Activated naive CD4-positive, alpha-beta T cell treated with anti-CD3 and anti-CD28 coated beads for 36 hours (primary cell): ENCODE data around the gene HPCAL1. TPM values are rescaled to one million over a fixed set of nuclear protein-coding genes. Genes with fewer than 3 reads are reported as not detected.

Experiments
- CTCF ChIA-PET: fragments of 350-600 bp; sonication (Branson Sonifier 250); formaldehyde crosslinking; loops from one replicate; lab custom pipeline; 2021; ENCODE audit warnings: antibody characterized with exemption; lab: Charles Lee
- DNase-seq: peaks from one replicate; pipeline ENCODE4 v3.0.0-alpha.2; 2020
- H3K27ac Mint-ChIP-seq: one replicate; pipeline ENCODE4 v1.8.0; 2021; ENCODE audit warnings: mild to moderate bottlenecking, mixed read lengths
- H3K27me3 Mint-ChIP-seq: one replicate; pipeline ENCODE4 v1.8.0; 2021; ENCODE audit warnings: low read depth, mixed read lengths
- H3K36me3 Mint-ChIP-seq: one replicate; pipeline ENCODE4 v1.8.0; 2021; ENCODE audit warnings: low read depth, mixed read lengths
- H3K4me1 Mint-ChIP-seq: one replicate; pipeline ENCODE4 v1.8.0; 2021; ENCODE audit warnings: low read depth, mixed read lengths
- H3K4me3 Mint-ChIP-seq: one replicate; pipeline ENCODE4 v1.8.0; 2021; ENCODE audit warnings: mild to moderate bottlenecking, moderate library complexity, mixed read lengths
- H3K9me3 Mint-ChIP-seq: one replicate; pipeline ENCODE4 v1.8.0; 2021; ENCODE audit warnings: mixed read lengths
- intact Hi-C: fragments of 100-400 bp; cut with micrococcal nuclease; formaldehyde crosslinking; loops from one replicate; pipeline ENCODE4 v1.15.1; 2023
- total RNA-seq, 2 experiments: library from RNA; stranded (reverse); gene quantifications; one replicate each; pipeline ENCODE4 v1.2.3, GENCODE V29; 2021

The HPCAL1 gene
- total RNA-seq, 2 experiments from 2014 or later = 71.4 to 73.8 TPM

- H3K27me3 Mint-ChIP-seq = no peaks in the 10 kb centered on the region
- no peaks in the 10 kb centered on the region for H3K9me3 Mint-ChIP-seq
- H3K4me1 Mint-ChIP-seq = peaks cover 47% of the 10 kb centered on the region
- intact Hi-C loops = no loop called here
- no peak for DNase-seq
- peaks cover 2% of the 10 kb centered on the region for H3K36me3 Mint-ChIP-seq
- no peak overlapping the region for H3K4me3 Mint-ChIP-seq
- no peak overlapping the region for H3K27ac Mint-ChIP-seq
- CTCF ChIA-PET = no interaction called here
Measured at GRCh38 chr2:10357193-10358169, 54.8 kb downstream of the HPCAL1 start.

- peaks cover 54% of the 10 kb centered on the region for H3K4me1 Mint-ChIP-seq
- CTCF ChIA-PET = no interaction called here
Measured at GRCh38 chr2:10359246-10359645, 56.5 kb downstream of the HPCAL1 start.

GRCh38 chr2:10359731-10360329 is 57.1 kb downstream of the HPCAL1 start:
- Mint-ChIP-seq H3K27ac (no peak overlapping the region), H3K9me3 (no peaks in the 10 kb centered on the region), H3K4me3 (no peak overlapping the region), H3K4me1 (peaks cover 52% of the 10 kb centered on the region), H3K27me3 (no peaks in the 10 kb centered on the region), H3K36me3 (peaks cover 2% of the 10 kb centered on the region)
- DNase-seq = no peak
- intact Hi-C loops = no loop called here
- CTCF ChIA-PET = interaction anchor here (0.6 to 0.7 kb wide), 2 partner anchors 16 to 39 kb away, joined by 3 read pairs; no protein-coding TSS in a partner anchor

More at GRCh38 chr2:10359246-10359645, 56.5 kb downstream of the HPCAL1 start:
- no peaks in the 10 kb centered on the region for H3K9me3 Mint-ChIP-seq
- DNase-seq = no peak
- H3K27me3 Mint-ChIP-seq = no peaks in the 10 kb centered on the region
- intact Hi-C loops = no loop called here
- no peak overlapping the region for H3K4me3 Mint-ChIP-seq
- H3K36me3 Mint-ChIP-seq = peaks cover 2% of the 10 kb centered on the region
- H3K27ac Mint-ChIP-seq = no peak overlapping the region

GRCh38 chr2:10360460-10360849 is 57.8 kb downstream of the HPCAL1 start:
- no peak for DNase-seq
- peaks cover 2% of the 10 kb centered on the region for H3K36me3 Mint-ChIP-seq
- H3K4me3 Mint-ChIP-seq = no peak overlapping the region
- no peaks in the 10 kb centered on the region for H3K9me3 Mint-ChIP-seq
- no peak overlapping the region for H3K27ac Mint-ChIP-seq
- no peaks in the 10 kb centered on the region for H3K27me3 Mint-ChIP-seq
- peaks cover 52% of the 10 kb centered on the region for H3K4me1 Mint-ChIP-seq
- intact Hi-C loops = no loop called here
- CTCF ChIA-PET = interaction anchor here (0.6 to 0.7 kb wide), 2 partner anchors 16 to 40 kb away, joined by 3 read pairs; no protein-coding TSS in a partner anchor

- Mint-ChIP-seq H3K27ac (no peak overlapping the region), H3K36me3 (peaks cover 2% of the 10 kb centered on the region), H3K9me3 (no peaks in the 10 kb centered on the region), H3K4me1 (peaks cover 51% of the 10 kb centered on the region), H3K4me3 (no peak overlapping the region), H3K27me3 (no peaks in the 10 kb centered on the region)
- CTCF ChIA-PET = interaction anchor here (1.4 to 3.4 kb wide), 2 partner anchors 48 to 265 kb away, joined by 4 to 11 read pairs; no protein-coding TSS in a partner anchor
- intact Hi-C loops = no loop called here
- no peak for DNase-seq
Measured at GRCh38 chr2:10360850-10361588, 58.3 kb downstream of the HPCAL1 start.

GRCh38 chr2:10362096-10362897 is 59.6 kb downstream of the HPCAL1 start:
- Mint-ChIP-seq H3K36me3 (peaks cover 2% of the 10 kb centered on the region), H3K4me3 (no peak overlapping the region), H3K27ac (no peak overlapping the region), H3K4me1 (peaks cover 51% of the 10 kb centered on the region), H3K27me3 (no peaks in the 10 kb centered on the region), H3K9me3 (no peaks in the 10 kb centered on the region)
- intact Hi-C loops = no loop called here
- DNase-seq = no peak
- CTCF ChIA-PET = interaction anchor here (1.0 to 3.4 kb wide), 3 partner anchors 21 to 266 kb away, joined by 4 to 11 read pairs (median 5); no protein-coding TSS in a partner anchor

GRCh38 chr2:10362898-10363454 is 60.3 kb downstream of the HPCAL1 start:
- Mint-ChIP-seq H3K9me3 (no peaks in the 10 kb centered on the region), H3K27me3 (no peaks in the 10 kb centered on the region), H3K27ac (no peak overlapping the region), H3K36me3 (peaks cover 2% of the 10 kb centered on the region), H3K4me3 (no peak overlapping the region), H3K4me1 (peaks cover 56% of the 10 kb centered on the region)
- no peak for DNase-seq
- CTCF ChIA-PET = interaction anchor here (1.4 to 3.4 kb wide), 2 partner anchors 46 to 267 kb away, joined by 4 to 11 read pairs; no protein-coding TSS in a partner anchor
- intact Hi-C loops = no loop called here

GRCh38 chr2:10363861-10364610 is 61.3 kb downstream of the HPCAL1 start:
- Mint-ChIP-seq H3K27ac (no peak overlapping the region), H3K9me3 (no peaks in the 10 kb centered on the region), H3K27me3 (no peaks in the 10 kb centered on the region), H3K36me3 (peaks cover 2% of the 10 kb centered on the region), H3K4me3 (no peak overlapping the region), H3K4me1 (peaks cover 59% of the 10 kb centered on the region)
- intact Hi-C loops = no loop called here
- no peak for DNase-seq
- CTCF ChIA-PET = interaction anchor here (3.4 kb wide), 1 partner anchor 45 kb away, joined by 11 read pairs; no protein-coding TSS in a partner anchor

GRCh38 chr2:10365412-10365811 is 62.7 kb downstream of the HPCAL1 start:
- no peaks in the 10 kb centered on the region for H3K36me3 Mint-ChIP-seq
- H3K9me3 Mint-ChIP-seq = no peaks in the 10 kb centered on the region
- no peak overlapping the region for H3K27ac Mint-ChIP-seq
- intact Hi-C loops = no loop called here
- H3K27me3 Mint-ChIP-seq = no peaks in the 10 kb centered on the region
- no peak for DNase-seq
- CTCF ChIA-PET = no interaction called here
- H3K4me1 Mint-ChIP-seq = peaks cover 61% of the 10 kb centered on the region
- H3K4me3 Mint-ChIP-seq = no peak overlapping the region

GRCh38 chr2:10366601-10367270 is 64.0 kb downstream of the HPCAL1 start:
- Mint-ChIP-seq H3K4me3 (no peak overlapping the region), H3K4me1 (peaks cover 52% of the 10 kb centered on the region), H3K9me3 (no peaks in the 10 kb centered on the region), H3K36me3 (no peaks in the 10 kb centered on the region), H3K27me3 (no peaks in the 10 kb centered on the region), H3K27ac (no peak overlapping the region)
- no peak for DNase-seq
- CTCF ChIA-PET = interaction anchor here (0.7 kb wide), 1 partner anchor 259 kb away, joined by 3 read pairs; no protein-coding TSS in a partner anchor
- intact Hi-C loops = no loop called here
